Spleen (tissue), 7 donors: Measurements from ENCODE around the gene TRIM36.

ENCODE experiments used
- CTCF ChIP-seq, 11 experiments: fragments of 200-600 bp in 7 of 11; fragments of 450-650 bp in 4 of 11; sonication (generic) in 4 of 11; IDR thresholded peaks in 8 of 11; conservative IDR thresholded peaks in 3 of 11; 1 replicate in 7 of 11; 2 replicates in 4 of 11; pipeline versions ENCODE4 v1.4.0 to v1.8.0; 2016 to 2021; ENCODE audit warnings: antibody characterized with exemption in 11 of 11, inconsistent platforms in 4 of 11, mild to moderate bottlenecking in 1 of 11
- POLR2AphosphoS5 ChIP-seq, 3 donors: sonication (generic); formaldehyde crosslinking; IDR thresholded peaks; one replicate each; pipeline ENCODE4 v1.5.1; 2017; ENCODE audit warnings: antibody characterized with exemption in 3 of 3
- donor health status: DM: no; HTN: no; CAD: no; lungs with moderate emphysema.
- donor health status: DM: no; HTN: no; CAD: no.
- donor health status: DM: no; HTN: no; CAD: no.

DNA sequence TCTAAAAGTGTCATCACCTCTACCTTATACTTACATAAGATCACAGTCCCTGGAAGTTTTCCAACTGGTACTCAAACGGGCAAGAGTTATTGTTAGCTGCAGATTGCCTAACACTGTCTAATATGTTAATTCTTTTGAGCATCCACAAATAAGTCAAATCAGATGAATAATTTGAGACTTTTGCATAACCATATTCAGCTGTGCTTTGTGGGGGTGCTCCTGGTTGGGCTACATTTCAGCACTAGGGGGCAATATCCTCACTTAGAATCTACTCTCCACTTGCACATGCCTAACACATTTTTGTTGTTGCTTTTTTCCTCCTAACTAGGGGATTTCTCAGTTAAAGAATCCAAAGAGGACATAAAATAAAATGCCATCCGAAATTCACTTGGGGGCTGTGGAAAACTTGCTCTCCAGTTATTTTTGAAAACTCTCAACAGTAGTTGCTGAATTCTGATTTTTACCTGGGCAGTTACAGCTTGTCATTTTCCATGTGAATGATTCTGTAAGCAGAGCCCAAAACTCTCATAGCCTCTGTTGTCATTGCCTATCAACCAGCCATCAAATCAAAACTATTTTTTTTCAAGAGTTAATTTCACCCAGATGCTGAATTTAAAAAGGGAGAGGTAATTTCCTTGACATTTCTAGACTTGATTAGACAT lies 71.5 kb downstream of the TRIM36 start:
- peak; percentile 27 to 84 (median 73) for TF ChIP-seq CTCF (IDR thresholded peaks at IDR 0.05 in 8 of 11, conservative IDR thresholded peaks at IDR 0.05 in 3 of 11)
- no peak for TF ChIP-seq POLR2AphosphoS5 (IDR thresholded peaks at IDR 0.05)
